ENCODE data around the gene FER. TPM values are rescaled to one million over a fixed set of nuclear protein-coding genes. Genes with fewer than 3 reads are reported as not detected.

FER gene
- polyA plus RNA-seq, 3 donors: 2.4 to 14.7 (median 6.2) TPM

DNA sequence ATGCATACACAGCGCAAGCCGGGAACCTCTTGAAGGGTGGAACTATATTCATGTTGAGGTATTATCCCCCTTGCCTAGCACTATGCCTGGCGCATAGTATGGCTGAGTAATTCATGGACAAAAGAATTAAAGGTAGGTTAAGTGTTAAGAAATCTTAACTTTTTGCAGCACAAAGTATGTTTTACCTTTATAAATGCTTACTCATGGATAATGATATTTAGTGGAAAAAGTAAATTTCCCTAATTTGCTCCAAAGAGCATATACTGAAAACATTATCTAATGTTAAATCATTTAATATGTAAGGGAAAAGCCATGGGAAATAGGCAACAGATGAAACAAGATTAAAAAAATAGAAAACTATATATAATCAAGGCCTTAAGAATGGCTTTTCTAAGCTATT, 365.9 kb downstream of the FER start:
- DNase-seq: no peak
- Histone ChIP-seq H3K27ac (ENCODE audit: low read depth in 1 of 2, low read length in 2 of 2) (no peak overlapping the region), H3K4me2 (replicated peaks; ENCODE audit: extremely low read depth, low read length, poor library complexity, severe bottlenecking) (no peak overlapping the region), H3K36me3 (replicated peaks in 1 of 2; ENCODE audit: control insufficient read depth in 1 of 2, insufficient read depth in 2 of 2, low read length in 2 of 2) (no peaks in the 10 kb centered on the region), H2AFZ (ENCODE audit: insufficient read depth, low read depth, low read length, poor library complexity, severe bottlenecking) (no peak overlapping the region), H3K9me3 (replicated peaks in 1 of 2; ENCODE audit: control insufficient read depth in 1 of 2, insufficient read depth in 1 of 2, low read length in 2 of 2) (no peaks in the 10 kb centered on the region), H3K79me2 (ENCODE audit: insufficient read depth, low read length) (no peaks in the 10 kb centered on the region), H3K4me1 (ENCODE audit: control insufficient read depth in 1 of 2, insufficient read depth in 2 of 2, low read length in 2 of 2) (no peaks in the 10 kb centered on the region), H3K4me3 (replicated peaks in 1 of 3; ENCODE audit: low read depth in 2 of 3, low read length in 3 of 3) (no peak overlapping the region), H3K27me3 (ENCODE audit: control insufficient read depth in 2 of 2, insufficient read depth in 2 of 2, low read length in 2 of 2) (no peaks in the 10 kb centered on the region), H3K9ac (ENCODE audit: insufficient read depth, low read length, poor library complexity, severe bottlenecking) (no peak overlapping the region), H4K20me1 (ENCODE audit: insufficient read depth, low read length) (no peaks in the 10 kb centered on the region)
- TF ChIP-seq, protein P1, sequence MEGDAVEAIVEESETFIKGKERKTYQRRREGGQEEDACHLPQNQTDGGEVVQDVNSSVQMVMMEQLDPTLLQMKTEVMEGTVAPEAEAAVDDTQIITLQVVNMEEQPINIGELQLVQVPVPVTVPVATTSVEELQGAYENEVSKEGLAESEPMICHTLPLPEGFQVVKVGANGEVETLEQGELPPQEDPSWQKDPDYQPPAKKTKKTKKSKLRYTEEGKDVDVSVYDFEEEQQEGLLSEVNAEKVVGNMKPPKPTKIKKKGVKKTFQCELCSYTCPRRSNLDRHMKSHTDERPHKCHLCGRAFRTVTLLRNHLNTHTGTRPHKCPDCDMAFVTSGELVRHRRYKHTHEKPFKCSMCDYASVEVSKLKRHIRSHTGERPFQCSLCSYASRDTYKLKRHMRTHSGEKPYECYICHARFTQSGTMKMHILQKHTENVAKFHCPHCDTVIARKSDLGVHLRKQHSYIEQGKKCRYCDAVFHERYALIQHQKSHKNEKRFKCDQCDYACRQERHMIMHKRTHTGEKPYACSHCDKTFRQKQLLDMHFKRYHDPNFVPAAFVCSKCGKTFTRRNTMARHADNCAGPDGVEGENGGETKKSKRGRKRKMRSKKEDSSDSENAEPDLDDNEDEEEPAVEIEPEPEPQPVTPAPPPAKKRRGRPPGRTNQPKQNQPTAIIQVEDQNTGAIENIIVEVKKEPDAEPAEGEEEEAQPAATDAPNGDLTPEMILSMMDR (IDR thresholded peaks at IDR 0.05): no peak
- H3K4me1 Mint-ChIP-seq: peaks cover 1% of the 10 kb centered on the region
- no peak overlapping the region for H3K27ac Mint-ChIP-seq
- peaks cover 0 to 3% (median 0%) of the 10 kb centered on the region in 7 donors for H3K9me3 Mint-ChIP-seq
- H3K4me3 Mint-ChIP-seq: no peak overlapping the region
- WGBS (ENCODE audit: insufficient coverage): no CpG with 5 or more reads among the region's 3 CpGs
- H3K36me3 Mint-ChIP-seq: peaks cover 0 to 4% of the 10 kb centered on the region in 2 donors
- intact Hi-C loops (cut with micrococcal nuclease): no loop called here
- no peaks in the 10 kb centered on the region for H3K27me3 Mint-ChIP-seq (ENCODE audit: low read depth in 3 of 3)

DNA sequence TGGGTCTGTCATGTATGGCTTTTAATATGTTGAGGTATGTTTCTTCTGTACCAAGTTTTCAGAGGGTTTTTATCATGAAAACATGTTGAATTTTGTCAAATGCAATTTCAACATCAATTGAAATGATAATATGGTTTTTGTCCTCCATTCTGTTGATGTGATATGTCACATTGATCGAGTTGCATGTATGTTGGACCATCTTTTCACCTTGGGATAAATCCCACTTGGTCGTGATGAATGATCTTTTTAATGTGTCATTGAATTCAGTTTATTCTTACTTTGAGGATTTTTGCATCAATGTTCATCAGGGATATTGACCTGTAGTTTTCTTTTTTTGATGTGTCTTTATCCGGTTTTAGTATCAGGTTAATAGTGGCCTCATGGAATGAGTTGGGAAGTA, 373.5 kb downstream of the FER start:
- Histone ChIP-seq H3K79me2 (ENCODE audit: insufficient read depth, low read length) (no peaks in the 10 kb centered on the region), H4K20me1 (ENCODE audit: insufficient read depth, low read length) (no peaks in the 10 kb centered on the region), H3K4me2 (replicated peaks; ENCODE audit: extremely low read depth, low read length, poor library complexity, severe bottlenecking) (no peak overlapping the region), H3K9ac (ENCODE audit: insufficient read depth, low read length, poor library complexity, severe bottlenecking) (no peak overlapping the region), H2AFZ (ENCODE audit: insufficient read depth, low read depth, low read length, poor library complexity, severe bottlenecking) (no peak overlapping the region), H3K9me3 (replicated peaks in 1 of 2; ENCODE audit: control insufficient read depth in 1 of 2, insufficient read depth in 1 of 2, low read length in 2 of 2) (peaks cover 4 to 6% of the 10 kb centered on the region in 2 donors), H3K27me3 (ENCODE audit: control insufficient read depth in 2 of 2, insufficient read depth in 2 of 2, low read length in 2 of 2) (no peaks in the 10 kb centered on the region), H3K36me3 (replicated peaks in 1 of 2; ENCODE audit: control insufficient read depth in 1 of 2, insufficient read depth in 2 of 2, low read length in 2 of 2) (no peaks in the 10 kb centered on the region), H3K27ac (ENCODE audit: low read depth in 1 of 2, low read length in 2 of 2) (no peak overlapping the region), H3K4me1 (ENCODE audit: control insufficient read depth in 1 of 2, insufficient read depth in 2 of 2, low read length in 2 of 2) (no peaks in the 10 kb centered on the region), H3K4me3 (replicated peaks in 1 of 3; ENCODE audit: low read depth in 2 of 3, low read length in 3 of 3) (no peak overlapping the region)
- H3K36me3 Mint-ChIP-seq: peaks cover 0 to 4% of the 10 kb centered on the region in 2 donors
- H3K27me3 Mint-ChIP-seq (ENCODE audit: low read depth in 3 of 3): no peaks in the 10 kb centered on the region
- peaks cover 0 to 20% (median 14%) of the 10 kb centered on the region in 7 donors for H3K9me3 Mint-ChIP-seq
- intact Hi-C loops (cut with micrococcal nuclease): no loop called here
- no peak overlapping the region for H3K27ac Mint-ChIP-seq
- DNase-seq: no peak
- no peaks in the 10 kb centered on the region for H3K4me1 Mint-ChIP-seq
- TF ChIP-seq, protein P1 (IDR thresholded peaks at IDR 0.05): no peak
- H3K4me3 Mint-ChIP-seq: no peak overlapping the region
- WGBS (ENCODE audit: insufficient coverage): 86% methylated on average over 1 of the region's 3 CpGs

Data from CD14-positive monocyte (primary cell).